GM20000 (cell line): ENCODE measurements around the gene FABP7.

Source experiments
- DNase-seq: peaks from one replicate; pipeline ENCODE4 v3.0.0; 2012; ENCODE audit warnings: low spot score
- CTCF ChIP-seq: IDR thresholded peaks from 2 replicates; pipeline ENCODE4 v1.5.1; 2012; ENCODE audit warnings: mild to moderate bottlenecking, control low read depth; ENCODE audit errors: extremely low read depth, missing control alignments

The FABP7 gene

DNA sequence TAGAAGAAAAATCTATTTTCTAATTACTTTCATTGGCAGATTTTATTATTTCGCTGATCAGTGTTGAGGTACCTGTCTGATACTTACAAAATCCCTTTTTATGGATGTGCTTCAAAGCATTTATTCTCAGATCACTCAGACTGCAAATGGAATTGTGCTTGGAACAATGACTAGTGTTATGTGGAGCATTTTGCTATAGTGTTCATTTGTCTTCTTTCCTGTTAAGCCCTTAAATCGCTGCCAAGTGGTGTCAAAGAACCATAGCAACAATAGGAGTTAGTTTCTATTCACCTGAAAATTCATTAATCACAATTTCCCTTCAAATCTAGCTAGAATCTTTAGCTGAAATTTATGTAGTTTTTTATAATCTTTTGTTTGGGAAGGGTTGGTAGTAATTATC, 39.4 kb downstream of the FABP7 start:
- DNase-seq: no peak
- TF ChIP-seq CTCF: no peak

DNA sequence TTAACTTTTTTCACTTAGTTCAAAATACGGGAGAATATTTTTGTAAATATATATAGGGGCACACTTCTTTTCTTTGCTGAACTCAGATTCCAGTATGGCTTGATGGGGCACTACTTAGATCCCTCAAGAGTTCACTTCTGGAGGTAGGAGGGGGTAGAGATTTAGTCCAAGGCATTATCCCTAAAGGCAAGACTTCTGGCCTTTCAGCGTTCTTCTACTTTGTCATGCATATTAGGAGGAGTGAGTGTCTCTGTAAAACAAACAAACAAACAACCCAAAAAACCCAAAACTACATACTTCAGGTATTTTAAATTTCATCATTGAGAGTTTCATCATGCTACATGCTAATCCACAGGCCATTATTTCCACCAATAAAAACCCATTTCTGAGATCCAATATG, 41.6 kb downstream of the FABP7 start:
- TF ChIP-seq CTCF: no peak
- DNase-seq: no peak

DNA sequence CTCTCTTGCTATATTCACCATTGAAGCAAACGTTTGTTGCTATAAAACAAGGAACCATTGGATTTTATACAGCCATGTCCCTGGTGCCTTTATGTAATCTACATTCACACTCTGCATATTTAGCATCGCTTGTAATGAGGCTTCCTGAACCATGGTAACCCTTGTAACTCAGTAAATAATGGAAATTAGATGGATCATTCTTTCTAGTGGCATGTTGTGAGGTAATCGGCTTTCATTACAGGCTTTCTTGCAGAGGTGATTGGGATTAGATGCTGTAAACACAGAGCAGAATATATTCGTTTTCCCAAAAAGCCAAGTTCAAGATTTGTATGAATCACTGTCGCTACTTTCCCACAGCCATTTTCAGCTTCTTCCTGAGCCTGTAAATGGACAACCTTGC, 45.6 kb downstream of the FABP7 start:
- TF ChIP-seq CTCF: no peak
- no peak for DNase-seq

- DNase-seq: no peak
- TF ChIP-seq CTCF: no peak
These were observed 49.9 kb downstream of the FABP7 start for GRCh38 chr6:122829456-122829855.

DNA sequence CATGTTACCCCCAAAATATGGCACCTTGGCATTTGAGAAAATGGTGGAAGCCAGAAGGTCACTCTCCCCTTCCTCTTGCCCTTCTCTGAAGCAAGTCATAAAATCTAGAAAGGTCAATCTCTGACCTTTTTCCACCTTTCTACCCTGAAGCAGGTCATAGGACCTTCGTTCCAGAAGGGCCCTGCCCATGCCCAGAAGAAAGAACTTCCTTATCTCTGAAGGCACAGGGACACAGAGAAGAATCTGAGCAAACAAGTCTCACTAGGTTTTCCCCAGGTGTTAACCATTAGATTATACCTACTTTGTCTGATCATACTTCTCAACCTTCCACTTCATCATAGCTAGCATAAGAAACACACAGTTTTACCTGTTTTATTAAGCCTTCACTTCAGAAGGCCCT, 52.0 kb downstream of the FABP7 start:
- DNase-seq: no peak
- TF ChIP-seq CTCF: no peak

DNA sequence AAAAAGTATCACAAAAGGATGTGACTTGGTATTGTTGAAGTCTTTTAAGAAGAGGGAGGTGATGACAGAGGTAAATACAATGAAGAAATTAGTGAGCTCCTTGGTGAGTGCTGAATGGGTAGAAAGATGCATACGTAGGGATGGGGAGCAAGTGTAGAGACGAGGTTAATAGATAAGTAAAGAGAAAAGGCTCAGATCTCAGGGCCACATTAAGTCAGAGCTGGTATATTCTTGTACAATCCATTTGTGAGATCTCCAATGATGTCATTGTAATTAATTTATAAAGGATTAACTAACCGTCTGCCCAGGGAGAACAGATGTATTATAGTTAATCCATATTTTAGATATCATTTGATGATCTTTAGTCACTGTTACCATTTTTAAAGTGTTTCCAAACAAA, 52.9 kb downstream of the FABP7 start:
- no peak for TF ChIP-seq CTCF
- no peak for DNase-seq

GRCh38 chr6:122833021-122833491, 53.5 kb downstream of the FABP7 start:
- TF ChIP-seq CTCF: no peak
- no peak for DNase-seq
